ENCODE data around the gene FKBP6. TPM values are rescaled to one million over a fixed set of nuclear protein-coding genes. Genes with fewer than 3 reads are reported as not detected.
"Not testable (repeated sequence)": the region's sequence is repeated elsewhere in the genome, so short reads cannot be mapped to it uniquely, and the experiment has no call there.

The FKBP6 gene
- total RNA-seq, 2 donors from 2014 or later, result not detected

GRCh38 chr7:73395538-73396503, 67.9 kb downstream of the FKBP6 start:
- Histone ChIP-seq H3K4me3 (no peak overlapping the region), H3K36me3 (replicated peaks in 1 of 2; ENCODE audit: insufficient read depth in 1 of 2, low read depth in 2 of 2) (no peaks in the 10 kb centered on the region), H3K9me3 (no peaks in the 10 kb centered on the region), H3K27me3 (no peaks in the 10 kb centered on the region), H3K27ac (no peak overlapping the region), H3K4me1 (no peaks in the 10 kb centered on the region)
- DNase-seq (no peak), ATAC-seq (no peak)
- TF ChIP-seq, protein P1, sequence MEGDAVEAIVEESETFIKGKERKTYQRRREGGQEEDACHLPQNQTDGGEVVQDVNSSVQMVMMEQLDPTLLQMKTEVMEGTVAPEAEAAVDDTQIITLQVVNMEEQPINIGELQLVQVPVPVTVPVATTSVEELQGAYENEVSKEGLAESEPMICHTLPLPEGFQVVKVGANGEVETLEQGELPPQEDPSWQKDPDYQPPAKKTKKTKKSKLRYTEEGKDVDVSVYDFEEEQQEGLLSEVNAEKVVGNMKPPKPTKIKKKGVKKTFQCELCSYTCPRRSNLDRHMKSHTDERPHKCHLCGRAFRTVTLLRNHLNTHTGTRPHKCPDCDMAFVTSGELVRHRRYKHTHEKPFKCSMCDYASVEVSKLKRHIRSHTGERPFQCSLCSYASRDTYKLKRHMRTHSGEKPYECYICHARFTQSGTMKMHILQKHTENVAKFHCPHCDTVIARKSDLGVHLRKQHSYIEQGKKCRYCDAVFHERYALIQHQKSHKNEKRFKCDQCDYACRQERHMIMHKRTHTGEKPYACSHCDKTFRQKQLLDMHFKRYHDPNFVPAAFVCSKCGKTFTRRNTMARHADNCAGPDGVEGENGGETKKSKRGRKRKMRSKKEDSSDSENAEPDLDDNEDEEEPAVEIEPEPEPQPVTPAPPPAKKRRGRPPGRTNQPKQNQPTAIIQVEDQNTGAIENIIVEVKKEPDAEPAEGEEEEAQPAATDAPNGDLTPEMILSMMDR (IDR thresholded peaks at IDR 0.05), result no peak
- no peak for TF ChIP-seq POLR2A (IDR thresholded peaks at IDR 0.05)
- intact Hi-C loops (cut with DNase I), result no loop called here
- 63 to 77% methylated on average over 15 to 21 of the region's 21 CpGs for WGBS, 2 donors

- intact Hi-C loops (cut with DNase I), result no loop called here
- H3K36me3 ChIP-seq (replicated peaks in 1 of 2; ENCODE audit: insufficient read depth in 1 of 2, low read depth in 2 of 2), result no peaks in the 10 kb centered on the region
- no peak overlapping the region for H3K27ac ChIP-seq
- H3K4me1 ChIP-seq, result no peaks in the 10 kb centered on the region
- 66 to 69% methylated on average over 8 to 13 of the region's 14 CpGs for WGBS, 2 donors
- ATAC-seq (no peak), DNase-seq (no peak)
- TF ChIP-seq, protein P1 (IDR thresholded peaks at IDR 0.05), result no peak
- TF ChIP-seq POLR2A (IDR thresholded peaks at IDR 0.05), result no peak
- H3K27me3 ChIP-seq, result no peaks in the 10 kb centered on the region
- H3K4me3 ChIP-seq, result no peak overlapping the region
- no peaks in the 10 kb centered on the region for H3K9me3 ChIP-seq
These were observed 69.7 kb downstream of the FKBP6 start for GRCh38 chr7:73397521-73398281.

GRCh38 chr7:73399185-73400050, 71.5 kb downstream of the FKBP6 start:
- intact Hi-C loops (cut with DNase I); H3K36me3 ChIP-seq (replicated peaks in 1 of 2; ENCODE audit: insufficient read depth in 1 of 2, low read depth in 2 of 2); H3K4me1 ChIP-seq; H3K4me3 ChIP-seq; H3K9me3 ChIP-seq; H3K27me3 ChIP-seq: not testable (repeated sequence)
- peak; percentile 89 for ATAC-seq
- peak; percentile 73 to 87 (median 84) for DNase-seq
- 50 to 53% methylated on average over 10 to 19 of the region's 19 CpGs for whole genome bisulfite sequencing, 2 donors
- H3K27ac ChIP-seq, result peak overlapping the region in 1 of 4 donors; percentile 25

- H3K27me3 ChIP-seq; H3K27ac ChIP-seq; H3K36me3 ChIP-seq (replicated peaks in 1 of 2; ENCODE audit: insufficient read depth in 1 of 2, low read depth in 2 of 2); intact Hi-C loops (cut with DNase I); H3K4me1 ChIP-seq; H3K9me3 ChIP-seq; ATAC-seq; H3K4me3 ChIP-seq; DNase-seq: not testable (repeated sequence)
- WGBS, 2 donors, result 79 to 91% methylated on average over 1 to 3 of the region's 3 CpGs
These were observed 76.9 kb downstream of the FKBP6 start for GRCh38 chr7:73404860-73405259.

Small RNA genes lying within 50 kb of the gene (small RNA-seq; reads per million reads assigned to genes)
- gene RF00019 (not detected), gene RNU6-1080P (not detected)

Other genes with a start within 250 kb of the FKBP6 start
- gene SPDYE9, start 242.1 kb upstream of the FKBP6 start, total RNA-seq, result not detected
- gene NSUN5, start 19.3 kb upstream of the FKBP6 start, total RNA-seq, result 10 to 100 TPM; 18.8 to 27.2 TPM
- 10 to 100 TPM; 16.2 to 22.3 TPM for gene TRIM50, start 79 bp upstream of the FKBP6 start, total RNA-seq
- gene FZD9, start 105.6 kb downstream of the FKBP6 start, total RNA-seq, result 1 to 10 TPM in 1 of 2 donors, under 1 TPM in 1; 0.26 to 3.0 TPM
- gene BAZ1B, start 194.1 kb downstream of the FKBP6 start, total RNA-seq, result 10 to 100 TPM; 28.3 to 32.3 TPM
- gene BCL7B, start 229.5 kb downstream of the FKBP6 start, total RNA-seq, result 10 to 100 TPM; 44.4 to 90.0 TPM